ENCODE data around the gene RRN3. TPM values are rescaled to one million over a fixed set of nuclear protein-coding genes. Genes with fewer than 3 reads are reported as not detected.

The RRN3 gene
- total and polyA plus RNA-seq, 10 donors, result 11.6 to 38.6 (median 30.1) TPM

GRCh38 chr16:15043344-15043743 is 50.7 kb downstream of the RRN3 start:
- Histone ChIP-seq H3K4me1 (peaks cover 0 to 17% (median 8%) of the 10 kb centered on the region in 6 donors), H3K4me3 (no peak overlapping the region), H3K36me3 (peaks cover 0 to 86% (median 45%) of the 10 kb centered on the region in 6 donors), H3K27ac (no peak overlapping the region), H3K9me3 (no peaks in the 10 kb centered on the region), H3K27me3 (replicated peaks in 1 of 7) (no peaks in the 10 kb centered on the region)
- WGBS, 5 donors, result 89 to 97% (median 95%) methylated on average over 5 of the region's 5 CpGs
- TF ChIP-seq POLR2A (IDR thresholded peaks at IDR 0.05) (no peak), CTCF (IDR thresholded peaks at IDR 0.05 in 8 of 11, conservative IDR thresholded peaks at IDR 0.05 in 3 of 11) (no peak), POLR2AphosphoS5 (IDR thresholded peaks at IDR 0.05) (no peak)
- intact Hi-C loops (cut with DNase I; ENCODE audit: low total_unique reads), result no loop called here
- no peak for DNase-seq

GRCh38 chr16:15041271-15042004 is 52.6 kb downstream of the RRN3 start:
- no peaks in the 10 kb centered on the region for H3K9me3 ChIP-seq
- H3K27me3 ChIP-seq (replicated peaks in 1 of 7), result no peaks in the 10 kb centered on the region
- H3K36me3 ChIP-seq, result peaks cover 0 to 89% (median 56%) of the 10 kb centered on the region in 6 donors
- H3K27ac ChIP-seq, result peak overlapping the region in 6 of 8 donors; percentile 14 to 66 (median 36)
- DNase-seq, result peak; percentile 85
- no peak overlapping the region for H3K4me3 ChIP-seq
- peaks cover 0 to 17% (median 8%) of the 10 kb centered on the region in 6 donors for H3K4me1 ChIP-seq
- TF ChIP-seq POLR2A (IDR thresholded peaks at IDR 0.05) (no peak), POLR2AphosphoS5 (IDR thresholded peaks at IDR 0.05) (peak; percentile 71 to 83 (median 82)), CTCF (IDR thresholded peaks at IDR 0.05 in 8 of 11, conservative IDR thresholded peaks at IDR 0.05 in 3 of 11) (peak in 2 of 11 experiments; percentile 19 to 23)
- WGBS, 5 donors, result 37 to 50% (median 48%) methylated on average over 16 of the region's 16 CpGs
- intact Hi-C loops (cut with DNase I; ENCODE audit: low total_unique reads), result no loop called here

- Histone ChIP-seq H3K27ac (no peak overlapping the region), H3K4me1 (peaks cover 0 to 40% (median 23%) of the 10 kb centered on the region in 6 donors), H3K9me3 (no peaks in the 10 kb centered on the region), H3K36me3 (peaks cover 0 to 91% (median 72%) of the 10 kb centered on the region in 6 donors), H3K4me3 (no peak overlapping the region), H3K27me3 (replicated peaks in 1 of 7) (no peaks in the 10 kb centered on the region)
- no peak for TF ChIP-seq CTCF (IDR thresholded peaks at IDR 0.05 in 8 of 11, conservative IDR thresholded peaks at IDR 0.05 in 3 of 11)
- no peak for TF ChIP-seq POLR2AphosphoS5 (IDR thresholded peaks at IDR 0.05)
- TF ChIP-seq POLR2A (IDR thresholded peaks at IDR 0.05), result no peak
- intact Hi-C loops (cut with DNase I; ENCODE audit: low total_unique reads), result no loop called here
- 92 to 96% (median 94%) methylated on average over 9 of the region's 9 CpGs for WGBS, 5 donors
- no peak for DNase-seq
These were observed 55.4 kb downstream of the RRN3 start for GRCh38 chr16:15038689-15039088.

- WGBS, 5 donors, result 74 to 96% (median 88%) methylated on average over 4 of the region's 4 CpGs
- H3K4me3 ChIP-seq, result no peak overlapping the region
- H3K9me3 ChIP-seq, result no peaks in the 10 kb centered on the region
- H3K36me3 ChIP-seq, result peaks cover 0 to 91% (median 81%) of the 10 kb centered on the region in 6 donors
- H3K27ac ChIP-seq, result no peak overlapping the region
- DNase-seq, result no peak
- peaks cover 0 to 48% (median 26%) of the 10 kb centered on the region in 6 donors for H3K4me1 ChIP-seq
- H3K27me3 ChIP-seq (replicated peaks in 1 of 7), result no peaks in the 10 kb centered on the region
- intact Hi-C loops (cut with DNase I; ENCODE audit: low total_unique reads), result no loop called here
- TF ChIP-seq POLR2A (IDR thresholded peaks at IDR 0.05) (no peak), POLR2AphosphoS5 (IDR thresholded peaks at IDR 0.05) (no peak), CTCF (IDR thresholded peaks at IDR 0.05 in 8 of 11, conservative IDR thresholded peaks at IDR 0.05 in 3 of 11) (no peak)
These were observed 56.3 kb downstream of the RRN3 start for GRCh38 chr16:15037745-15038144.

Measured in spleen (tissue), 11 donors.